ENCODE measurements around the gene HOXA10.

DNA sequence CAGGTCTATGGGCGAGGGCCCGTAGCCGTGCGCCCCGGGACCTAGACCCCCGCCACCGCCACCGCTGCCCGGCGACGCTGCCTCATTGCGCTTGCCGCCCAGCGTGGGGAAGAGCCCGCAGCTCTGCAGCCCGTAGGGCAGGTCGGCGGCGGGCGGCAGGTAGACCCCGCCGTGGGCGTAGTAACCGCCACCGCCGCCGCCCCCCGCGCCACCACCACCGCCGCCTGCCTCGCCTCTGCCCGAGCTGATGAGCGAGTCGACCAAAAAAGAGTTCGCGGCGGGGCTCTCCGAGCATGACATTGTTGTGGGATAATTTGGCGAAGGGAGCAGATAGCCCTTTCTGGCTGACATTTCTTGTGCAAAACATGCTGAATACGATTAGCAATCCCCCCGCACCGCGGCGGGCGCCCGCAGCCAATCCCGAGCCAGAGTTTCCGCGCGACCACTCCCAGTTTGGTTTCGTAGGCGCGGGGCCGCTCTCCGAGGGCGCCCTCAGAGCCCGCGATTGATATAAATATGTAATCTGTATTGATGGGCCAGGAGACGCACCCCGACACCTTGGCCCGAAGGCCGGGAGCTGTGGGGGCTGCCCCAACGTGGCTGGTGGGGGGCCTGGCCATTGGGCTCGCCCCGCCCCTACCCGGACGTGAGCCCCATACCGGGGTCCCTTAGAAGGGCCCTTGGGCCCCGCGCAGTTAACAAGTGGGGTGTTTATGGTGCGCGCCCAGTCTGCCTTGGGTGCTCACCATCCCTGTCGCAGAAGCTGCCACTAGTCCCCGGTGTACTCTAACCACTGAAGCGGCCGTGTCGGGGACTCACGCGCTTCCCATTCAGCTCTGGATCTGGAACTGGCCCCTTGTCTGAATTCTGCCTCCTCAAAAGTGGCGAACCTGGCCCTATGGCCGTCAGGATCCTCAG lies at the start of gene HOXA10:
- TF ChIP-seq, protein P1, sequence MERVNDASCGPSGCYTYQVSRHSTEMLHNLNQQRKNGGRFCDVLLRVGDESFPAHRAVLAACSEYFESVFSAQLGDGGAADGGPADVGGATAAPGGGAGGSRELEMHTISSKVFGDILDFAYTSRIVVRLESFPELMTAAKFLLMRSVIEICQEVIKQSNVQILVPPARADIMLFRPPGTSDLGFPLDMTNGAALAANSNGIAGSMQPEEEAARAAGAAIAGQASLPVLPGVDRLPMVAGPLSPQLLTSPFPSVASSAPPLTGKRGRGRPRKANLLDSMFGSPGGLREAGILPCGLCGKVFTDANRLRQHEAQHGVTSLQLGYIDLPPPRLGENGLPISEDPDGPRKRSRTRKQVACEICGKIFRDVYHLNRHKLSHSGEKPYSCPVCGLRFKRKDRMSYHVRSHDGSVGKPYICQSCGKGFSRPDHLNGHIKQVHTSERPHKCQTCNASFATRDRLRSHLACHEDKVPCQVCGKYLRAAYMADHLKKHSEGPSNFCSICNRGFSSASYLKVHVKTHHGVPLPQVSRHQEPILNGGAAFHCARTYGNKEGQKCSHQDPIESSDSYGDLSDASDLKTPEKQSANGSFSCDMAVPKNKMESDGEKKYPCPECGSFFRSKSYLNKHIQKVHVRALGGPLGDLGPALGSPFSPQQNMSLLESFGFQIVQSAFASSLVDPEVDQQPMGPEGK (CRISPR knock-in tag; IDR thresholded peaks at IDR 0.05; ENCODE audit: borderline replicate concordance), result no peak
- TF ChIP-seq, protein P2, sequence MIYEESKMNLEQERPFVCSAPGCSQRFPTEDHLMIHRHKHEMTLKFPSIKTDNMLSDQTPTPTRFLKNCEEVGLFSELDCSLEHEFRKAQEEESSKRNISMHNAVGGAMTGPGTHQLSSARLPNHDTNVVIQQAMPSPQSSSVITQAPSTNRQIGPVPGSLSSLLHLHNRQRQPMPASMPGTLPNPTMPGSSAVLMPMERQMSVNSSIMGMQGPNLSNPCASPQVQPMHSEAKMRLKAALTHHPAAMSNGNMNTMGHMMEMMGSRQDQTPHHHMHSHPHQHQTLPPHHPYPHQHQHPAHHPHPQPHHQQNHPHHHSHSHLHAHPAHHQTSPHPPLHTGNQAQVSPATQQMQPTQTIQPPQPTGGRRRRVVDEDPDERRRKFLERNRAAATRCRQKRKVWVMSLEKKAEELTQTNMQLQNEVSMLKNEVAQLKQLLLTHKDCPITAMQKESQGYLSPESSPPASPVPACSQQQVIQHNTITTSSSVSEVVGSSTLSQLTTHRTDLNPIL (CRISPR knock-in tag; IDR thresholded peaks at IDR 0.05; ENCODE audit: low read depth), result no peak
- TF ChIP-seq, protein P3, sequence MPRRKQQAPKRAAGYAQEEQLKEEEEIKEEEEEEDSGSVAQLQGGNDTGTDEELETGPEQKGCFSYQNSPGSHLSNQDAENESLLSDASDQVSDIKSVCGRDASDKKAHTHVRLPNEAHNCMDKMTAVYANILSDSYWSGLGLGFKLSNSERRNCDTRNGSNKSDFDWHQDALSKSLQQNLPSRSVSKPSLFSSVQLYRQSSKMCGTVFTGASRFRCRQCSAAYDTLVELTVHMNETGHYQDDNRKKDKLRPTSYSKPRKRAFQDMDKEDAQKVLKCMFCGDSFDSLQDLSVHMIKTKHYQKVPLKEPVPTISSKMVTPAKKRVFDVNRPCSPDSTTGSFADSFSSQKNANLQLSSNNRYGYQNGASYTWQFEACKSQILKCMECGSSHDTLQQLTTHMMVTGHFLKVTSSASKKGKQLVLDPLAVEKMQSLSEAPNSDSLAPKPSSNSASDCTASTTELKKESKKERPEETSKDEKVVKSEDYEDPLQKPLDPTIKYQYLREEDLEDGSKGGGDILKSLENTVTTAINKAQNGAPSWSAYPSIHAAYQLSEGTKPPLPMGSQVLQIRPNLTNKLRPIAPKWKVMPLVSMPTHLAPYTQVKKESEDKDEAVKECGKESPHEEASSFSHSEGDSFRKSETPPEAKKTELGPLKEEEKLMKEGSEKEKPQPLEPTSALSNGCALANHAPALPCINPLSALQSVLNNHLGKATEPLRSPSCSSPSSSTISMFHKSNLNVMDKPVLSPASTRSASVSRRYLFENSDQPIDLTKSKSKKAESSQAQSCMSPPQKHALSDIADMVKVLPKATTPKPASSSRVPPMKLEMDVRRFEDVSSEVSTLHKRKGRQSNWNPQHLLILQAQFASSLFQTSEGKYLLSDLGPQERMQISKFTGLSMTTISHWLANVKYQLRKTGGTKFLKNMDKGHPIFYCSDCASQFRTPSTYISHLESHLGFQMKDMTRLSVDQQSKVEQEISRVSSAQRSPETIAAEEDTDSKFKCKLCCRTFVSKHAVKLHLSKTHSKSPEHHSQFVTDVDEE (CRISPR knock-in tag; IDR thresholded peaks at IDR 0.05), result no peak
- no peak for TF ChIP-seq ZNF8 (CRISPR knock-in tag; IDR thresholded peaks at IDR 0.05)
- TF ChIP-seq, protein P4, sequence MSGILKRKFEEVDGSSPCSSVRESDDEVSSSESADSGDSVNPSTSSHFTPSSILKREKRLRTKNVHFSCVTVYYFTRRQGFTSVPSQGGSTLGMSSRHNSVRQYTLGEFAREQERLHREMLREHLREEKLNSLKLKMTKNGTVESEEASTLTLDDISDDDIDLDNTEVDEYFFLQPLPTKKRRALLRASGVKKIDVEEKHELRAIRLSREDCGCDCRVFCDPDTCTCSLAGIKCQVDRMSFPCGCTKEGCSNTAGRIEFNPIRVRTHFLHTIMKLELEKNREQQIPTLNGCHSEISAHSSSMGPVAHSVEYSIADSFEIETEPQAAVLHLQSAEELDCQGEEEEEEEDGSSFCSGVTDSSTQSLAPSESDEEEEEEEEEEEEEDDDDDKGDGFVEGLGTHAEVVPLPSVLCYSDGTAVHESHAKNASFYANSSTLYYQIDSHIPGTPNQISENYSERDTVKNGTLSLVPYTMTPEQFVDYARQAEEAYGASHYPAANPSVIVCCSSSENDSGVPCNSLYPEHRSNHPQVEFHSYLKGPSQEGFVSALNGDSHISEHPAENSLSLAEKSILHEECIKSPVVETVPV (CRISPR knock-in tag; IDR thresholded peaks at IDR 0.05), result no peak
- no peak for TF ChIP-seq ZFP30 (CRISPR knock-in tag; IDR thresholded peaks at IDR 0.05)
- no peak for TF ChIP-seq ESRRG (CRISPR knock-in tag; IDR thresholded peaks at IDR 0.05)
- no peak for TF ChIP-seq BACH2 (CRISPR knock-in tag; IDR thresholded peaks at IDR 0.05; ENCODE audit: borderline replicate concordance)
- no peak for TF ChIP-seq RARB (CRISPR knock-in tag; IDR thresholded peaks at IDR 0.05)
- no peak for TF ChIP-seq OSR1 (CRISPR knock-in tag; IDR thresholded peaks at IDR 0.05)
- TF ChIP-seq ZFP3 (CRISPR knock-in tag; IDR thresholded peaks at IDR 0.05), result no peak
- no peak for TF ChIP-seq GLIS3 (CRISPR knock-in tag; IDR thresholded peaks at IDR 0.05)
- no peak for TF ChIP-seq PPARA (CRISPR knock-in tag; IDR thresholded peaks at IDR 0.05; ENCODE audit: borderline replicate concordance)
